Lower leg skin (tissue), 3 donors: ENCODE results near the gene APBB2.

Experiments used
- POLR2A ChIP-seq, 2 donors: fragments of 450-650 bp; IDR thresholded peaks; one replicate each; pipeline ENCODE4 v1.6.1; 2016 to 2017; ENCODE audit warnings: antibody characterized with exemption in 2 of 2, mild to moderate bottlenecking in 1 of 2, moderate library complexity in 1 of 2
- TF ChIP-seq, protein P1 (sequence below), 3 donors: fragments of 450-650 bp; IDR thresholded peaks; one replicate each; pipeline ENCODE4 v1.5.1; 2016; ENCODE audit warnings: antibody characterized with exemption in 3 of 3, mild to moderate bottlenecking in 3 of 3, moderate library complexity in 2 of 3

DNA sequence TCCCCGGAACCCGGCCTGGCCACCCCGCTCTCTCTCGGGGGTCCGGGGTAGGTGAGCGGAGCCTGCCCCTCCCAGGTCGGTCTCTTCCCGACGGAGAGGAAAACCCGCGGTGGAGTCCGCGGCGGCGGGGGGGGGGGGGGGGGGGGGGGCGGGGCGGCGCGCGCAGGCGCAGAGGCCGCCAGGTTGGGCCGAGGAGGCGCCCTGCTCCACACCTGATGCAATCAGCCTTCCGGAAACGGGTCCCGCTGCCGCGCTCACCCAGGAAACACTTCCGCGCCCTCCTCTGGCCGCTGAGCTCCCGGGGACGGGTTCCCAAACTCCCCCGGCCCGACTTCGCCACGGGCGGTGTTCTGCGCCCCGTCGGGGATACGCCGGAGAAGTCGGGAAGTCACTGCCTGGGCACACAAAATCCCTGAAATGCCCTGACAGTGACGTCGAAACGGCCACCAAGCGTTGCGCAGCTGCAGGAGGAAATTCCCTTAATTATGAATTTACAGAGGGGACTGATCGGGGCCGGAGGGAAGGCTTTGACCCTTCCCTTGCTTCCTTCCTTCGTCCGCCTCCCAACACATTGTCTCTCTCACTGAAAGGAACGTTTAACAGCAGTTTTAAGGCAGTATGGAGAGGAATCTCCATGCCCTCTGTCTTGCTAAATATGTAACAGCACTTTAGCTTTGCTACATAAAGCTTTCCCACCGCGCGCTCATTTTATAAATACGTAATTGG lies 2.1 kb upstream of the APBB2 start:
- TF ChIP-seq, protein P1, sequence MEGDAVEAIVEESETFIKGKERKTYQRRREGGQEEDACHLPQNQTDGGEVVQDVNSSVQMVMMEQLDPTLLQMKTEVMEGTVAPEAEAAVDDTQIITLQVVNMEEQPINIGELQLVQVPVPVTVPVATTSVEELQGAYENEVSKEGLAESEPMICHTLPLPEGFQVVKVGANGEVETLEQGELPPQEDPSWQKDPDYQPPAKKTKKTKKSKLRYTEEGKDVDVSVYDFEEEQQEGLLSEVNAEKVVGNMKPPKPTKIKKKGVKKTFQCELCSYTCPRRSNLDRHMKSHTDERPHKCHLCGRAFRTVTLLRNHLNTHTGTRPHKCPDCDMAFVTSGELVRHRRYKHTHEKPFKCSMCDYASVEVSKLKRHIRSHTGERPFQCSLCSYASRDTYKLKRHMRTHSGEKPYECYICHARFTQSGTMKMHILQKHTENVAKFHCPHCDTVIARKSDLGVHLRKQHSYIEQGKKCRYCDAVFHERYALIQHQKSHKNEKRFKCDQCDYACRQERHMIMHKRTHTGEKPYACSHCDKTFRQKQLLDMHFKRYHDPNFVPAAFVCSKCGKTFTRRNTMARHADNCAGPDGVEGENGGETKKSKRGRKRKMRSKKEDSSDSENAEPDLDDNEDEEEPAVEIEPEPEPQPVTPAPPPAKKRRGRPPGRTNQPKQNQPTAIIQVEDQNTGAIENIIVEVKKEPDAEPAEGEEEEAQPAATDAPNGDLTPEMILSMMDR (IDR thresholded peaks at IDR 0.05) = no peak
- TF ChIP-seq POLR2A (IDR thresholded peaks at IDR 0.05) = no peak
